ENCODE data around the gene CDCA8.

DNA sequence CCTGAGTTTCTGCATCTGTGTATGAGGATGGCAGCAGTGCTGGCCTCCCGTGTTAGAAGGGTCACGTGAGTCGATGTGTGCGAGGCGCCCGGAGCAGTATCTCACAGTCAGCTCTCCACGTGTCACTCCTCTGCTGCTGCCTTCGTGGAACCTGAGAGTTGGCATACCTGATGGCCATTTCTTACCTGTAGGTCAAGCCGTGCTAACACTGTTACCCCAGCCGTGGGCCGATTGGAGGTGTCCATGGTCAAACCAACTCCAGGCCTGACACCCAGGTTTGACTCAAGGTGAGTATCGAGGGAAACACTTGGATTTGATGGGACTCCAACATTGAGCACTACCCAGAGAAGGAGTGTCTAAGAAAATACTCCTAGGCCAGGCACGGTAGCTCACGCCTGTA is 10.7 kb downstream of the CDCA8 start:
- TF ChIP-seq RBBP5 (IDR thresholded peaks at IDR 0.05; ENCODE audit: borderline replicate concordance, insufficient read depth, low read length, poor library complexity, severe bottlenecking) (no peak), GATAD2A (IDR thresholded peaks at IDR 0.05) (no peak), ZSCAN32 (CRISPR knock-in tag; IDR thresholded peaks at IDR 0.05) (no peak), PTRF (tag; IDR thresholded peaks at IDR 0.05) (no peak), EP300 (IDR thresholded peaks at IDR 0.05; ENCODE audit: low read length) (no peak)
- TF ChIP-seq, protein P1, sequence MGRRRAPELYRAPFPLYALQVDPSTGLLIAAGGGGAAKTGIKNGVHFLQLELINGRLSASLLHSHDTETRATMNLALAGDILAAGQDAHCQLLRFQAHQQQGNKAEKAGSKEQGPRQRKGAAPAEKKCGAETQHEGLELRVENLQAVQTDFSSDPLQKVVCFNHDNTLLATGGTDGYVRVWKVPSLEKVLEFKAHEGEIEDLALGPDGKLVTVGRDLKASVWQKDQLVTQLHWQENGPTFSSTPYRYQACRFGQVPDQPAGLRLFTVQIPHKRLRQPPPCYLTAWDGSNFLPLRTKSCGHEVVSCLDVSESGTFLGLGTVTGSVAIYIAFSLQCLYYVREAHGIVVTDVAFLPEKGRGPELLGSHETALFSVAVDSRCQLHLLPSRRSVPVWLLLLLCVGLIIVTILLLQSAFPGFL (CRISPR knock-in tag; IDR thresholded peaks at IDR 0.05): no peak
- TF ChIP-seq, protein P2, sequence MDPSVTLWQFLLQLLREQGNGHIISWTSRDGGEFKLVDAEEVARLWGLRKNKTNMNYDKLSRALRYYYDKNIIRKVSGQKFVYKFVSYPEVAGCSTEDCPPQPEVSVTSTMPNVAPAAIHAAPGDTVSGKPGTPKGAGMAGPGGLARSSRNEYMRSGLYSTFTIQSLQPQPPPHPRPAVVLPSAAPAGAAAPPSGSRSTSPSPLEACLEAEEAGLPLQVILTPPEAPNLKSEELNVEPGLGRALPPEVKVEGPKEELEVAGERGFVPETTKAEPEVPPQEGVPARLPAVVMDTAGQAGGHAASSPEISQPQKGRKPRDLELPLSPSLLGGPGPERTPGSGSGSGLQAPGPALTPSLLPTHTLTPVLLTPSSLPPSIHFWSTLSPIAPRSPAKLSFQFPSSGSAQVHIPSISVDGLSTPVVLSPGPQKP (CRISPR knock-in tag; IDR thresholded peaks at IDR 0.05): no peak
- TF ChIP-seq, protein P3, sequence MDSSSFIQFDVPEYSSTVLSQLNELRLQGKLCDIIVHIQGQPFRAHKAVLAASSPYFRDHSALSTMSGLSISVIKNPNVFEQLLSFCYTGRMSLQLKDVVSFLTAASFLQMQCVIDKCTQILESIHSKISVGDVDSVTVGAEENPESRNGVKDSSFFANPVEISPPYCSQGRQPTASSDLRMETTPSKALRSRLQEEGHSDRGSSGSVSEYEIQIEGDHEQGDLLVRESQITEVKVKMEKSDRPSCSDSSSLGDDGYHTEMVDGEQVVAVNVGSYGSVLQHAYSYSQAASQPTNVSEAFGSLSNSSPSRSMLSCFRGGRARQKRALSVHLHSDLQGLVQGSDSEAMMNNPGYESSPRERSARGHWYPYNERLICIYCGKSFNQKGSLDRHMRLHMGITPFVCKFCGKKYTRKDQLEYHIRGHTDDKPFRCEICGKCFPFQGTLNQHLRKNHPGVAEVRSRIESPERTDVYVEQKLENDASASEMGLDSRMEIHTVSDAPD (CRISPR knock-in tag; IDR thresholded peaks at IDR 0.05): no peak
- TF ChIP-seq, protein P4, sequence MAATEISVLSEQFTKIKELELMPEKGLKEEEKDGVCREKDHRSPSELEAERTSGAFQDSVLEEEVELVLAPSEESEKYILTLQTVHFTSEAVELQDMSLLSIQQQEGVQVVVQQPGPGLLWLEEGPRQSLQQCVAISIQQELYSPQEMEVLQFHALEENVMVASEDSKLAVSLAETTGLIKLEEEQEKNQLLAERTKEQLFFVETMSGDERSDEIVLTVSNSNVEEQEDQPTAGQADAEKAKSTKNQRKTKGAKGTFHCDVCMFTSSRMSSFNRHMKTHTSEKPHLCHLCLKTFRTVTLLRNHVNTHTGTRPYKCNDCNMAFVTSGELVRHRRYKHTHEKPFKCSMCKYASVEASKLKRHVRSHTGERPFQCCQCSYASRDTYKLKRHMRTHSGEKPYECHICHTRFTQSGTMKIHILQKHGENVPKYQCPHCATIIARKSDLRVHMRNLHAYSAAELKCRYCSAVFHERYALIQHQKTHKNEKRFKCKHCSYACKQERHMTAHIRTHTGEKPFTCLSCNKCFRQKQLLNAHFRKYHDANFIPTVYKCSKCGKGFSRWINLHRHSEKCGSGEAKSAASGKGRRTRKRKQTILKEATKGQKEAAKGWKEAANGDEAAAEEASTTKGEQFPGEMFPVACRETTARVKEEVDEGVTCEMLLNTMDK (IDR thresholded peaks at IDR 0.05; ENCODE audit: borderline replicate concordance, insufficient read depth, low read depth, low read length, poor library complexity, severe bottlenecking): no peak

Measured in K562 (cell line).